ENCODE data around the gene MAD1L1. TPM values are rescaled to one million over a fixed set of nuclear protein-coding genes. Genes with fewer than 3 reads are reported as not detected.

Gene MAD1L1
- total and polyA plus RNA-seq, 2 of the 8 experiments (the other 6 are each of a cell fraction or from before 2014, with no cell fraction given), result 40.4 to 44.6 TPM

- TF ChIP-seq CTCF (IDR thresholded peaks at IDR 0.05; ENCODE audit: control extremely low read depth in 1 of 3, insufficient read depth in 1 of 3, low read depth in 1 of 3, low read length in 3 of 3) (no peak), SRF (IDR thresholded peaks at IDR 0.05; ENCODE audit: low read depth, low read length) (no peak)
Observed at GRCh38 chr7:2197436-2198155, 35.1 kb downstream of the MAD1L1 start (continued).
